ENCODE measurements around the gene FGF18.
A peak's percentile ranks its signal among the peaks of the same experiment; 100 is the strongest.
"Not testable (repeated sequence)": the region's sequence is repeated elsewhere in the genome, so short reads cannot be mapped to it uniquely, and the experiment has no call there.

Gene FGF18

DNA sequence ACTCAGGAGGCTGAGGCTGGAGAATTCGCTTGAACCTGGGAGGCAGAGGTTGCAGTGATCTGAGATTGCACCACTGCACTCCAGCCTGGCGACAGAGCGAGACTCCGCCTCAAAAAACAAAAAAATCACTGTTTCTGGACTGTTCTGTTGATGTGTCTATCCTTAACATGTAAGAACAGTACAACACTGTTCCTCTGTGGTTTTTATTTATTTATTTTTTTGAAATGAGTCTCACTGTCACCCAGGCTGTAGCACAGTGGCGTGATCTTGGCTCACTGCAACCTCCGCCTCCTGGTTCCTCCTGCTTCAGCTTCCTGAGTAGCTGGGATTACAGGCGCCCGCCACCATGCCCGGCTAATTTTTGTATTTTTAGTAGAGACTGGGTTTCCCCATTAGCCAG is 20.8 kb upstream of the FGF18 start:
- not testable (repeated sequence) for FAIRE-seq; DNase-seq (ENCODE audit: low spot score)

DNA sequence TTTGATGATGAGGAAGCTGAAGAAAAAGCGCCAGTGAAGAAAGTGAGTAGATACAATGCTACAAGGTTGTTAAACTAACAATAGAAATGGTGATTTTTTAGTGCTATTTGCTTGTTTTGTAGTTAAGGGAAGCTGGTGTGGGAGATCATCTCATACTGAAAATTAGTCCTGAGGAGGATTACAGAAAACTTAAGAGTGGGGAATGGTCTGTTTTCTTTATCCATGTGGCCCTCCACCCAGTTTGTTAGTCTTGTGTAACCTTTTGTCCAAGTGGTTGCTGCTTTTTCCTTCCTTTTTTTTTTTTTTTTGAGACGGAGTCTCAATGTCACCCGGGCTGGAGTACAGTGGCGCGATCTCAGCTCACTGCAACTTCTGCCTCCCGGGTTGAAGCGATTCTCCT is 19.3 kb upstream of the FGF18 start:
- DNase-seq (ENCODE audit: low spot score) = no peak
- no peak for FAIRE-seq

DNA sequence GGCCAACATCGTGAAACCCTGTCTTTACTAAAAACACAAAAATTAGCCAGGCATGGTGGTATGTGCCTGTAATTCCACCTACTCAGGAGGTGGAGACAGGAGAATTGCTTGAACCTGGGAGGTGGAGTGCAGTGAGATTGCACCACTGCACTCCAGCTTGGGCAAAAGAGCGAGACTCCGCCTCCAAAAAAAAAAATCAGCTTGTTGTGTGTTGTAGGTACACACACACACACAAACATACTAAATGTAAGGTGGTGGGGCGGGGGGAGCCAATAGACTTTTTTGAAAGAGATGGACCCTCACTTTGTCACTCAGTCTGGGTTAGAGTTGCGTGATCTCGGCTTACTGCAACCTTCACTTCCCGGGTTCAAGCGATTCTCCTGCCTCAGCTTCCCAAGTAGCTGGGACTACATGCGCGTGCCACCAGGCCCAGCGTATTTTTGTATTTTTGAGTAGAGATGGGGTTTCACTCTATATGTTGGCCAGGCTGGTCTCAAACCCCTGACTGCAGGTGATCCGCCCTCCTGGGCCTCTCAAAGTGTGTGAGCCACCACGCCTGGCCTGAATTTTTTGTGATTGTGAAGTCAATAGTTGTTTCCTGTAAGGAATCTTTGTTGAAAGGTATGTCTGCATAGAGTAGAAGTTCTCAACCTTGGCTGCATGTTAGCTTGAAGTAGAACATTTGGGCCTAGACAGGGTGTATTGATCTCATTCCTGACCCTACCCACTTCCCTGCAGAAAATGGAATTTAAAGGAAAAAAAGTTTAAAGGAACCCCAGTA is 18.1 kb upstream of the FGF18 start:
- DNase-seq (ENCODE audit: low spot score) = no peak
- no peak for FAIRE-seq

DNA sequence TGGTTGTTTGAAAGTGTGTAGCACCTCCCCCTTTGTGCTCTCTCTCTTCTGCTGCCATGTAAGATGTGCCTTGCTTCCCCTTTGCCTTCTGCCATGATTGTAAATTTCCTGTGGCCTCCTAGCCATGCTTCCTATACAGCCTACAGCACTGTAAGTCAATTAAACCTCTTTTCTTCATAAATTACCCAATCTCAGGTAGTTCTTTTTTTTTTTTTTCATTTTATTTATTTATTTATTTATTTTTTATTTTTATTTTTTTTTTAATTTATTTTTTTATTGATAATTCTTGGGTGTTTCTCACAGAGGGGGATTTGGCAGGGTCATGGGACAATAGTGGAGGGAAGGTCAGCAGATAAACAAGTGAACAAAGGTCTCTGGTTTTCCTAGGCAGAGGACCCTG is 16.7 kb upstream of the FGF18 start:
- not testable (repeated sequence) for FAIRE-seq; DNase-seq (ENCODE audit: low spot score)

DNA sequence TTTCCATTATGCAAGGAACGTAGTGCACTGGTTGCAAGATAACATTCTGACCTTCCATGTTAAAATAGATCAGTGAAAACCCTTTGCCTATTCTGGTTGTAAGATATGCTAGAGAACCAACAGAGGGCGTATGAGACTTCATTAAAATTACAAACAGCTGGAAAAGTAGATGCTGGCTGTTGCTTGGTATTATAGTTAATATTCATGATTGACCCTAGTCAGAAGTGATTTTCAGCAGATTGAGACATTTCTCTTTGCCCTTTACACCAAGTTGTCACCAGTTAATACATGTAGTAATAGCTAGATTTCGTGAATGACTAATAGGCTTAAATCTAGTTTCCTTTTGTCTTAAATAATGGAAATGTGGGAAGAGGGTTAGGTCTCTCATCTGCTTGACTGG is 13.8 kb upstream of the FGF18 start:
- DNase-seq (ENCODE audit: low spot score) = no peak
- FAIRE-seq = no peak

DNA sequence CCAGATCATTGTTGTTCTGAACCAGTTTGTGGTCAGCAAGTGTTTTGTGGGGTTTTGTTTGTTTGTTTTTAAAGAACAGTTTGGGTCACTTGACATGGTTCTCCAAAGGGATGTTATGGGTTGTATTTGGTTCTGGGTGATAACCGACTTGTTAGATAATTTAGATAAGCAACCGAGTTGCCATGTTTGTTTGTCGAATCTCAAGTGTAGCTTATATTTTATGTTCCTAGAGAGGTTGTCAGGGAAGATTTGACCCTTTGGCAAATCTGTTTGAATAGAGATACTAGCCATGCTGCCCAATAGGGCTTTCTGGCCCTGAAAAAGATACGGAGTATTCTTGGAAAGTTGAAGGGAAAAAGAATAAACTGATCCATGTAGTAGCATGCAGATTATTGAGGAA is 12.2 kb upstream of the FGF18 start:
- no peak for FAIRE-seq
- no peak for DNase-seq (ENCODE audit: low spot score)

DNA sequence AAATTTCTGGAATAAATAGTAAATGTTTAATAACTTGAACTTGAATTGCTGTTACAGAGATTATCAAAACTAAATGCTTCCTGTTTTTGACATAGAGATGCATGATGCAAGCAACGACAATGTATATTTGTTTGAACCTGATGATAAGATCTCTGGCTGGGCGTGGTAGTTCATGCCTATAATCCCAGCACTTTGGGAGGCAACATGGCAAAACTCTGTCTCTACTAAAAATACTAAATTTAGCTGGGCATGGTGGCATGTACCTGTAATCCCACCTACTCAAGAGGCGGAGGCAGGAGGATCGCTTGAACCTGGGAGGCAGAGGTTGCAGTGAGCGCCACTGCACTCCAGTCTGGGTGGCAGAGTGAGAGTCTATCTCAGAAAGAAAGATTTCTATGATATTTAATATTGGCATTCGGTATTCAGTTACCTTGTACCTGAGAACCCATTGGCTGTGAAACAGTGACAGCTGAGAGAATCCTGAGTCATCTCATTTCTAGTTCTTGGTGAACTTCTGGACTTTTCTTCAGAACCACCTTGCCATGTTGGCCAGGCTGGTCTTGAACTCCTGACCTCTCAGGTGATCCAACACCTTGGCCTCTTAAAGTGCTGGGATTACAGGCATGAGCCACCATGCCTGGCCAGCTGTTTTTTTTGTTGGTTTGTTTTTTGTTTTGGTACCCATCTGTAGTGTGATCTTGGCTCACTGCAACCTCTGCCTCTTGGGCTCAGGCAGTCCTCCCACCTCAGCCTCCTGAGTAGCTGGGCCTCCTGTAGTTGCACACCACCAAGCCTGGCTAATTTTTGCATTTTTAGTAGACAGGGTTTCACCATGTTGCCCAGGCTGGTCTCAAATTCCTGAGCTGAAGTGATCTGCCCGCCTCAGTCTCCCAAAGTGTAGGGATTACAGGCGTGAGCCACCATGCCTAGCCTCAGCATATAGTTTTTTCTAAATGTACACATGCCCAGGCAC is 10.0 kb upstream of the FGF18 start:
- no peak for DNase-seq (ENCODE audit: low spot score)
- FAIRE-seq = no peak

DNA sequence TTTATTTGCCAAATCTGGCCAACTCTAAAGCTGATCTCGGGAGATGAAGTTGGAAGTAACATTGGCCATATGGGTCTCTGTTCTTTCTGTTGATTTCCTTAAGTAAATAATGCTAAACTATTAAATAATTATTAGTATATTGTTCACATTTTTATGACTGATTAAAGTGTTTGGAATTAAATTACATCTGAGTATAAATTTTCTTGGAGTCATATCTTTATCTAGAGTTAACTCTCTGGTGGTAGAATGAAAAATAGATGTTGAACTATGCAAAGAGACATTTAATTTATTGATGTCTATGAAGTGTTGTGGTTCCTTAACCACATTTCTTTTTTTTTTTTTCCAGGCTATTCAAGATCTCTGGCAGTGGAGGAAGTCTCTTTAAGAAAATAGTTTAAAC is 9.3 kb upstream of the FGF18 start:
- DNase-seq (ENCODE audit: low spot score) (no peak), FAIRE-seq (no peak)

DNA sequence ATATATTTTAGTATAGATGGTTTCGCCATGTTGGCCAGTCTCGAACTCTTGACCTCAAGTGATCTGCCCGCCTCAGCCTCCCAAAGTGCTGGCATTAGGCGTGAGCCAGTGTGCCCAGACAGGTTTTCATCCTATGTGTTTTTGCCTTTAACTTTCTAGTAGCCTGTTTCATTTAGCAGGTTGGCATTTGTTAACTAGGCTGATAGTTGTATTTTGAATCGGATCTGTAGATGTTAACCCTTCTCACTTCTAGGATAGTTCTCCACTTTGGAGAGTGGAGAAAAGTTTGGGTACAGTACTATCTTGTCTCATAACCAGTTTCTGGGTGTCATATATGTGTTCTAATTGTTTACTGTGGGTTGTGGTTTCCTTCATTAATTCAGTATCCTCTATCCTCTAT is 7.3 kb upstream of the FGF18 start:
- no peak for FAIRE-seq

DNA sequence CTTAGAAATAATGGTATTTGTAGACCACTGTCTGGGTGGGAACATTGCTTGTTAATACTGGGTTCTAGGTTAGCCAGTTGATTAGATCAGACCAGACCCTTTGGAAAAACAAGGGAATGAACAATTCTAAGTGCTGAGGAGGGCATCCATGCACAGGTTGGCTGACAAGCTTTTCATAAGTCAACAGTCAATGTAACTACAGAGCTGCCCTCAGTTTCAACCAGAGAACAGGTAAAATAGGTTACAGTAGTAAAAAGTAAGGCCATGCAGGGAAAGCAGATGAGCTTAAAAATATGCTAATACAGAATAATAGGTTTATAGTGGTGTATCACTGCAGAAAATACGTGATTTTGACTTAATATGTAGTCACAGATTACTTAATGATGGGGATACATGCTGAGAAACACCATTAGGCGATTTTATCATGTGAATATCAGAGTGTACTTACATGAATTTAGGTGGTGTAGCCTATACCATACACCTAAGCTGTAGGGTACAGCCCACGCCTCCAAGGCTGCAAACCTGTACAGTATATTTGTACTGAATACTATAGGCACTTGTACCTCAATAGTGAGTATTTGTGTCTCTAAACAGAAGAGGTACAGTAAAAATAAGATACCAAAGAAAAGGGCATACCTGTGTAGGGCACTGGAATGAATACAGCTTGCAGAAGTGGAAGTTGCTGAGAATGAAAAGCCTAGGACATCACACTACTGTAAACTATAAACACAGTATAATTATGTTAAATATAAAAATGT is 6.1 kb upstream of the FGF18 start:
- FAIRE-seq (no peak), DNase-seq (ENCODE audit: low spot score) (no peak)

More for the DNA sequence above, 7.3 kb upstream of the FGF18 start:
- DNase-seq (ENCODE audit: low spot score) = no peak

DNA sequence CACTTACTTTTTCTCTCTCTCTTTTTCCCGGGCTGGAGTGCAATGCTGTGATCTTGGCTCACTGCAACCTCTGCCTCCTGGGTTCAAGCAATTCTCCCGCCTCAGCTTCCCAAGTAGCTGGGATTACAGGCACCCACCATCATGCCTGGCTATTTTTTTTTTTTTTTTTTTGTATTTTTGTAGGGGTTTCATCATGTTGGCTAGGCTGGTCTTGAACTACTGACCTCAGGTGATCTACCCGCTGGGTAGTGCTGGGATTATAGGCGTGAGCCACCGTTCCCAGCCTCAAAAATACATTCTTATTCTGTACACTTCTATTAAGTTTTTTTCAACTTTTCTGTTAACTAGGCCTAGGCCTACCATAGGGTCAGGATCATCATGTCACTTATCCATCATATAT is 5.5 kb upstream of the FGF18 start:
- not testable (repeated sequence) for FAIRE-seq; DNase-seq (ENCODE audit: low spot score)

DNA sequence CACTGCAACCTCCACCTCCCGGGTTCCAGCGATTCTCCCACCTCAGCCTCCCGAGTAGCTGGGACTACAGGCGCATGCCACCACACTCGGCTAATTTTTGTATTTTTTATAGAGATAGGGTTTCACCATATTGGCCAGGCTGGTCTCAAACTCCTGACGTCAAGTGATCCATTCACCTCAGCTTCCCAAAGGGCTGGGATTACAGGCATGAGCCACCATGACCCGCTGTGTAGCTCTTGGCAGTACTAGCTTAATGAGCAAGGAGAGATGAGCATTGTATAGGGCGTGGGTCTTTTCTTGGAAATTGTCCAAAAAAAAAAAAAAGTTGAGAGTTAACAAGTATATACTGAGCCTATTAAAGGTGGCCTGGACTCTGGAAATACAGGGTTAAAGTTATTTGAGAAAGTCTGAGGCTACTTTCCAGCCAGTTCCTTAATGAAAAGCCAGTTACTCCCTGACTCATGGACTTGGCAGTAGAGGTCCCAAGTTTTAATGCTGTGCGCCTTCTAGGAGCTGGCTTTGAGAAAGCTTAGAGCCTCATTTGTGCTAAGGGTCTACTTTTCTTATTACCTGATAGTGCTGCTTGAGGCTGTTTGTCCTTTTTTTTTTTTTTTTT is 4.2 kb upstream of the FGF18 start:
- no peak for DNase-seq (ENCODE audit: low spot score)
- FAIRE-seq = no peak

DNA sequence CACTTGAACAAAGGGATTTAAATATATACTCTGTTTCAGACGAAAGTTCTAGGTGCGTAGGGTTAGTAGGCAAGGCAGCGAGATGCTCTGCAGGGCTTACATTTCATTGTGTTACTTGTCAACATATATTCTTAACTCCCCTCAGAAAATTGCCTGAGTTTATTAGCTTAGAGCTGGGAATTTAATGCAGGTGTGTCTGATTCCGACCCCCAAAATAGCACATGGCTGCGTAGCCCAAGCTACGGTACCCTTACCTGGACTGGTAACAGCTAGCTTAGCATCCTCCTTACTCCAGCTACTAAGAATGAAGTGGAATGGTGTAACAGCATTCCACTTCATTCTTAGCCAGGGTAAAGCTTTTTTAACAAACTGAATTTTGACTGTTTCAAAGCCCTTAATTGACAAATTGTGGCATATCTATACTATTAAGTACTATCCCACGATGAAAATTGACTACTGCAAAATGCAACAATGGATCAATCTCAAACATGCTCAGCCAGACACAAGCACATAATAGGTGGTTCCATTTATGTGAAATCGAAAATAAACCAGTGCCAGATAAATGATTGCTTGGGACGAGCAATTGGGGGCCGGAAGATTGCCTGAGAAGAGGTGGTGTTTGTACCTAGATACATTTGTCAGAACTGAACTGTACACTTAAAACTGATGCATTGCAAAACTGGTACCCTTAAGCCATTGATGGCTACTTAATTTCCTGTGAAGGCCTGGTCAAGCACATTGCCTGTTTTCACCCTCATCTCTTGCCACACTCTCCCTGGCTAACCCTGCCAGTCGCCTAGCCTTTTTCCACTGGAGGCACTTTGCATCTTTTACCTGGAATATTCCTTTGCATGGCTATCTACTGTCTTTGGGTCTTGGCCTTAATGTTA is 3.0 kb upstream of the FGF18 start:
- FAIRE-seq (no peak), DNase-seq (ENCODE audit: low spot score) (no peak)

DNA sequence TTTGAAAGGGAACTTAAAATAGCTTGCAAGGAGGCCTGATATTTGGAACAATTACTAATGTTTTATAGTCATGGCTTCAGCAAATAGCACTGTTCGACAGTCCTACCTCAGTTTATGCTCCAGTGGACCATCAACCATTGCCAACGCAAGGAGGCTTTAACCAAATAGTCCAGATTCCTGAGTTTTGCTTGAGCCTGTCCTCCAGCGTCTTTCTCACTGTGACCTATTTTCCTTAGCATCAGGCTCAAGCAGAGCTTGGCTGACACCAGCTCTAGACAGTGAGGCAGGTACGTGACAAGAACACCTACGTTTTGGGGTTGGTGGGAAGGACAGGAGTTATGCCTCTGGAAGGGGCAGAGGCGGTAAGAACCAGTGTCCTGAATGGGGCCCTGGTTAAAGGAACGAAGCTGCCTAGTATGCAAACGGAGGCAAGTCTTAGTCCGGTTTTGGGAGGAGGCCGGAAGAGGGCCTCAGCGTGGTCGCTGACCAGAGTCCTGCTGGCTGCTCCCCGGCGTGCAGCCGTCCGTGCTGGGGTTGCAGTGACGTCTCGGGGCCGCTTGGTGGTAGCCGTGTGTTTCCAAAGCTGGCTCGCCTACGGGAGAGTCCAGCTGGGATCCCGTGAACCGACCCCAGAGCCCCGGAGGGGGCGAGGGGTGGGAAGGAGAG is 998 bp upstream of the FGF18 start:
- DNase-seq (ENCODE audit: low spot score) (peak; percentile 58), FAIRE-seq (no peak)

DNA sequence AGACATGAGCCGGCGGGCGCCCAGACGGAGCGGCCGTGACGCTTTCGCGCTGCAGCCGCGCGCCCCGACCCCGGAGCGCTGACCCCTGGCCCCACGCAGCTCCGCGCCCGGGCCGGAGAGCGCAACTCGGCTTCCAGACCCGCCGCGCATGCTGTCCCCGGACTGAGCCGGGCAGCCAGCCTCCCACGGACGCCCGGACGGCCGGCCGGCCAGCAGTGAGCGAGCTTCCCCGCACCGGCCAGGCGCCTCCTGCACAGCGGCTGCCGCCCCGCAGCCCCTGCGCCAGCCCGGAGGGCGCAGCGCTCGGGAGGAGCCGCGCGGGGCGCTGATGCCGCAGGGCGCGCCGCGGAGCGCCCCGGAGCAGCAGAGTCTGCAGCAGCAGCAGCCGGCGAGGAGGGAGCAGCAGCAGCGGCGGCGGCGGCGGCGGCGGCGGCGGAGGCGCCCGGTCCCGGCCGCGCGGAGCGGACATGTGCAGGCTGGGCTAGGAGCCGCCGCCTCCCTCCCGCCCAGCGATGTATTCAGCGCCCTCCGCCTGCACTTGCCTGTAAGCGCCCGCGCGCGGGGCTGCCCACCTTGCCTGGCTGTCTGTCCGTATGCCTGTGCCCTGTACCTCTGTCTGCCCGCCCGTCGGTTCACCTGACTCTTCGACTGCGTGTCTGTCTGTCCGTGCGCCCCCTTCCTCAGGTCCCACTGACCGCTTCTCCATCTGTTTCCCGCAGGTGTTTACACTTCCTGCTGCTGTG is 412 bp downstream of the FGF18 start:
- DNase-seq (ENCODE audit: low spot score) (no peak), FAIRE-seq (no peak)

DNA sequence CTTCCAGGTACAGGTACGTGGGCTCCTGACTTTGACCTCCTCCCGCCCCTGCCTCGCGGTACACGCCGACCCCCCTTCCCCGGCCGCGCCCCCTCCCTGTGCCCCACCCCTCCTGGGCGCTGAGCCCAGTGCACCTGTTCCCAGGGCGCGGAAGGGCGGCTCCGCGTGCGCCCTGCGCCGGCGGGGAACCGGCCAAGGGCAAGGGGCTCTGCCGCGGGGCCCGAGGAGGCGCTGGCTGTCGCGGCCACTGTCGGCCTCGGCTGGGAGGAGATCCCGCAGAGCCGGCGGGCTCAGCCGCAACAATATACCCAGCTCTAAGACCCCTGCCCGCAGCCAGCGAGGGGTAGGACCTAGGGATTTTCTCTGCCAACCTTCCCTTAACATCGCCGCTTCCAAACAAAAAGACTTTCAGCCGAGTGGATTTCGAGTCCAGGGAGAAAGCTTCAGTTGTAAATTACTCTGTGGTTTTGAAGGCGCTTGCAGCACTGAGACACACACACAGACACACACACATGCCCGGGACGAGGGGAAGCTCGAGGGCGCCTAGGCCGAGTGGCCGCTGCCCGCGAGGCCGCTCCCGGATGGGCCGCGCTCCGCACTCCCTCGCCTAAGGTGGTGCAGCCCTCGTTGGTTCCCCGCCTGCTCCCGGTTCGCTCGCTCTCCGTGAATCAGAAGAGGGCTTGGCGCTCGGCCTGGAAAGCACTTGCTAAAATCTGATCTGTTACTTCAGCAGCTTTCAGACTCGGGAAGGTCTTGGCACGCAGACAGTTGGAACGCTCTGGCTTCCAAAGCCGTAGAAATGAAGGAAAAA is 1.2 kb downstream of the FGF18 start:
- DNase-seq (ENCODE audit: low spot score) (no peak), FAIRE-seq (no peak)

DNA sequence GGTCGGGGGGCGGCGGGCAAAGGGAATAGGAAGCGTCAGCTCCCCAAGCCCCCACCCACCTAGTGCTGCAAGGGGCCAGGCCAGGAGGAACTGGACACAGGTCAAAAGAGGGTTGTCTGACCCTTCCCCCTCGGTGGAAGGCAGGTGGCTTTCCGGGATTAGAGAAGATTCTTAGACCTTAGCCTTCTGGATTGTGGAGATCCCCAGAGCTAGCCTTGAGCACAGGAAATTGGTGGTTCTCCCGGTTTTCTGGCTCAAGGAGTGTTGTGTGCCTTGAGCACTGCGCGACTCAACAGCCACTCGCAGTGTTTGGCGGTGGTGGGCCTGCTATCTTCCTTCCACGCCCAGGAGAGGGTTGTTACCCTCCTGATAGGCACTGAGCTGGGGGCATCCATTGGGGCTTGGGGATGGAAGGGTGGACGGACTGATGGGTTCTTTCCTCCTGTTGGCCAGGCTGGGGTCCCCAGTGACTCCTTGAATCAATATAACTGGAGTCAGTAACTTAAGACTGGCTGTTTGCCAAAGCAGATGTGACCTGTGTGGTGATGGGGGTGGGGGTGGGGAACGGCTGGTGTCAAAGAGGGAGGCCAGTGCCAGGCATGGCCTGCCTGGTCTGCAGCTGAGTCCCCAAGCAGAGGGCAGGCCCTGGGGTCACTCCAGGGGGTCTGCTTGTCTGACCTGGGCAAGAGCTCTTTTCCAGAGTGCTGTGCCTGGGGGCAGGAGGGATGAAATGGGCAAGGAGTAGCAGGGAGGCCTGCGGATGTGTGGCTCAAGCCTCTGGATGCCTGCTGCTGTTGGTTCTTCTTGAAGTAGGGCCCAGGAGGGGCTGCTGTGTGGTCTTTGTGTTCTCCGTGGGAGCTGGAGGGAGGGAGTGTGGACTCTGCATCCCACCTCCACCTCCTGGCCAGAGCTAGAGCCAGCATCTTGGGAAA is 2.1 kb downstream of the FGF18 start:
- DNase-seq (ENCODE audit: low spot score) = no peak
- FAIRE-seq = no peak
